Mesenchymal stem cell (in vitro differentiated cells and primary cell): ENCODE measurements around the gene LACC1.

ENCODE experiments used
- DNase-seq: peaks from one replicate; pipeline ENCODE4 v3.0.0-alpha.2; 2013
- H2AFZ ChIP-seq: one replicate; pipeline ENCODE4 v1.6.1; 2013; ENCODE audit warnings: low read depth, mild to moderate bottlenecking, control low read depth, inconsistent platforms, low read length, moderate library complexity
- H2AK5ac ChIP-seq: 2 replicates; pipeline ENCODE4 v1.6.1; 2013; ENCODE audit warnings: low read length, moderate library complexity, mild to moderate bottlenecking, inconsistent platforms; ENCODE audit not compliant: severe bottlenecking
- H2BK120ac ChIP-seq: one replicate; pipeline ENCODE4 v1.6.1; 2013; ENCODE audit warnings: low read depth, mild to moderate bottlenecking, inconsistent platforms, low read length, moderate library complexity
- H2BK12ac ChIP-seq, 2 experiments: one replicate each; pipeline ENCODE4 v1.6.1; 2013; ENCODE audit warnings: inconsistent platforms in 2 of 2, low read length in 2 of 2, mild to moderate bottlenecking in 2 of 2, moderate library complexity in 2 of 2, control low read depth in 1 of 2
- H2BK15ac ChIP-seq: one replicate; pipeline ENCODE4 v1.6.1; 2013; ENCODE audit warnings: mild to moderate bottlenecking, low read depth, inconsistent platforms; ENCODE audit not compliant: poor library complexity, severe bottlenecking
- H2BK5ac ChIP-seq: 2 replicates; pipeline ENCODE4 v1.6.1; 2013; ENCODE audit warnings: low read depth, mild to moderate bottlenecking, low read length, control low read depth, inconsistent platforms; ENCODE audit not compliant: poor library complexity, severe bottlenecking
- H3K14ac ChIP-seq, 2 experiments: one replicate each; pipeline ENCODE4 v1.6.1; 2013; ENCODE audit warnings: inconsistent platforms in 2 of 2, low read length in 2 of 2, control low read depth in 1 of 2, mild to moderate bottlenecking in 1 of 2, moderate library complexity in 1 of 2
- H3K18ac ChIP-seq, 2 experiments: one replicate each; pipeline ENCODE4 v1.6.1; 2013; ENCODE audit warnings: inconsistent platforms in 2 of 2, low read length in 2 of 2, control low read depth in 1 of 2, low read depth in 1 of 2, mild to moderate bottlenecking in 1 of 2
- H3K23ac ChIP-seq, 2 experiments: one replicate each; pipeline ENCODE4 v1.6.1; 2013; ENCODE audit warnings: inconsistent platforms in 2 of 2, low read length in 2 of 2, mild to moderate bottlenecking in 2 of 2, moderate library complexity in 2 of 2, control low read depth in 1 of 2
- H3K27ac ChIP-seq: 2 replicates; pipeline ENCODE4 v1.5.1; 2013; ENCODE audit warnings: mild to moderate bottlenecking, moderate library complexity, low read length, control low read depth, inconsistent platforms; ENCODE audit not compliant: poor library complexity, severe bottlenecking
- H3K27me3 ChIP-seq, 2 experiments: 2 replicates each; pipeline versions ENCODE4 v1.6.1 to v1.7.0; 2013; ENCODE audit warnings: low read length in 2 of 2, mild to moderate bottlenecking in 2 of 2, moderate library complexity in 2 of 2, control low read depth in 1 of 2, inconsistent platforms in 1 of 2; ENCODE audit not compliant: control insufficient read depth in 1 of 2, insufficient read depth in 1 of 2
- H3K36me3 ChIP-seq, 2 experiments: 2 replicates each; pipeline versions ENCODE4 v1.6.1 to v1.7.0; 2013; ENCODE audit warnings: low read length in 2 of 2, control low read depth in 1 of 2, inconsistent platforms in 1 of 2, low read depth in 1 of 2, mild to moderate bottlenecking in 1 of 2; ENCODE audit not compliant: insufficient read depth in 2 of 2, control insufficient read depth in 1 of 2
- H3K4ac ChIP-seq, 2 experiments: one replicate each; pipeline ENCODE4 v1.6.1; 2013; ENCODE audit warnings: inconsistent platforms in 2 of 2, low read length in 2 of 2, mild to moderate bottlenecking in 2 of 2, moderate library complexity in 2 of 2, control low read depth in 1 of 2, low read depth in 1 of 2
- H3K4me1 ChIP-seq: 2 replicates; pipeline ENCODE4 v1.6.1; 2013; ENCODE audit warnings: low read depth, low read length, control low read depth; ENCODE audit not compliant: control insufficient read depth, insufficient read depth
- H3K4me2 ChIP-seq: 2 replicates; pipeline ENCODE4 v1.6.1; 2013; ENCODE audit warnings: low read length, mild to moderate bottlenecking, inconsistent platforms; ENCODE audit not compliant: poor library complexity, severe bottlenecking
- H3K4me3 ChIP-seq, 2 experiments: 2 replicates each; pipeline versions ENCODE4 v1.5.1 to v1.7.0; 2013; ENCODE audit warnings: low read length in 2 of 2, mild to moderate bottlenecking in 2 of 2, control low read depth in 1 of 2, low read depth in 1 of 2; ENCODE audit not compliant: insufficient read depth in 1 of 2
- H3K79me1 ChIP-seq: replicated peaks from 2 replicates; pipeline ENCODE4 v1.6.1; 2013; ENCODE audit warnings: mild to moderate bottlenecking, control low read depth, low read length, inconsistent platforms; ENCODE audit not compliant: poor library complexity, severe bottlenecking
- H3K9ac ChIP-seq: 2 replicates; pipeline ENCODE4 v1.7.0; 2013; ENCODE audit warnings: mild to moderate bottlenecking, low read length, moderate library complexity
- H3K9me3 ChIP-seq: 2 replicates; pipeline ENCODE4 v1.7.0; 2013; ENCODE audit warnings: mild to moderate bottlenecking, low read length; ENCODE audit not compliant: control insufficient read depth
- H4K8ac ChIP-seq: one replicate; pipeline ENCODE4 v1.6.1; 2013; ENCODE audit warnings: inconsistent platforms, mild to moderate bottlenecking, low read length, moderate library complexity
- H4K91ac ChIP-seq: one replicate; pipeline ENCODE4 v1.6.1; 2013; ENCODE audit warnings: mild to moderate bottlenecking, low read length, inconsistent platforms
- WGBS: methylation state at CpG from one replicate; pipeline ENCODE4 v1.1.7; 2013; ENCODE audit warnings: mixed read lengths; 5-methylcytosine and 5-hydroxymethylcytosine counted together

Gene LACC1

GRCh38 chr13:43911278-43911677 lies 31.6 kb downstream of the LACC1 start:
- Histone ChIP-seq H3K27me3 (no peaks in the 10 kb centered on the region), H3K9ac (no peak overlapping the region), H2BK15ac (no peak overlapping the region), H2AK5ac (no peak overlapping the region), H3K4ac (no peak overlapping the region), H3K4me2 (no peak overlapping the region), H2BK5ac (no peak overlapping the region), H3K23ac (no peak overlapping the region), H2AFZ (no peak overlapping the region), H4K8ac (peak overlapping the region; percentile 69), H3K9me3 (no peaks in the 10 kb centered on the region), H2BK120ac (no peak overlapping the region), H3K36me3 (no peaks in the 10 kb centered on the region), H3K14ac (no peak overlapping the region), H3K79me1 (no peaks in the 10 kb centered on the region), H3K4me3 (no peak overlapping the region), H3K18ac (no peak overlapping the region), H2BK12ac (no peak overlapping the region), H3K27ac (no peak overlapping the region), H3K4me1 (peaks cover 5% of the 10 kb centered on the region), H4K91ac (no peak overlapping the region)
- 60% methylated on average over 2 of the region's 2 CpGs for WGBS
- DNase-seq, result no peak

GRCh38 chr13:43911871-43912270 lies 32.2 kb downstream of the LACC1 start:
- H3K4me3 ChIP-seq, result no peak overlapping the region
- no peak overlapping the region for H2BK15ac ChIP-seq
- H3K27ac ChIP-seq, result no peak overlapping the region
- H2AK5ac ChIP-seq, result no peak overlapping the region
- no peak overlapping the region for H4K91ac ChIP-seq
- peaks cover 5% of the 10 kb centered on the region for H3K4me1 ChIP-seq
- H3K4me2 ChIP-seq, result no peak overlapping the region
- WGBS, result 93% methylated on average over 3 of the region's 3 CpGs
- no peak overlapping the region for H3K4ac ChIP-seq
- H3K9me3 ChIP-seq, result no peaks in the 10 kb centered on the region
- no peak overlapping the region for H2BK120ac ChIP-seq
- DNase-seq, result no peak
- H4K8ac ChIP-seq, result no peak overlapping the region
- no peak overlapping the region for H2AFZ ChIP-seq
- H3K79me1 ChIP-seq, result no peaks in the 10 kb centered on the region
- H3K23ac ChIP-seq, result no peak overlapping the region
- no peaks in the 10 kb centered on the region for H3K36me3 ChIP-seq
- H2BK12ac ChIP-seq, result no peak overlapping the region
- no peak overlapping the region for H3K9ac ChIP-seq
- H3K14ac ChIP-seq, result no peak overlapping the region
- no peak overlapping the region for H3K18ac ChIP-seq
- H3K27me3 ChIP-seq, result no peaks in the 10 kb centered on the region
- no peak overlapping the region for H2BK5ac ChIP-seq

GRCh38 chr13:43915451-43915850 lies 35.7 kb downstream of the LACC1 start:
- Histone ChIP-seq H4K91ac (no peak overlapping the region), H3K4me3 (no peak overlapping the region), H3K9ac (no peak overlapping the region), H2BK12ac (no peak overlapping the region), H3K27ac (no peak overlapping the region), H3K4ac (no peak overlapping the region), H2AFZ (no peak overlapping the region), H3K9me3 (no peaks in the 10 kb centered on the region), H3K4me2 (no peak overlapping the region), H3K79me1 (no peaks in the 10 kb centered on the region), H3K27me3 (no peaks in the 10 kb centered on the region), H3K23ac (no peak overlapping the region), H4K8ac (no peak overlapping the region), H3K14ac (no peak overlapping the region), H2BK15ac (no peak overlapping the region), H2BK120ac (no peak overlapping the region), H3K36me3 (no peaks in the 10 kb centered on the region), H3K18ac (no peak overlapping the region), H2BK5ac (no peak overlapping the region), H2AK5ac (no peak overlapping the region), H3K4me1 (peaks cover 2% of the 10 kb centered on the region)
- WGBS, result 98% methylated on average over 6 of the region's 6 CpGs
- no peak for DNase-seq

- Histone ChIP-seq H3K9ac (no peak overlapping the region), H3K18ac (no peak overlapping the region), H3K79me1 (no peaks in the 10 kb centered on the region), H3K4ac (no peak overlapping the region), H2BK12ac (no peak overlapping the region), H3K36me3 (no peaks in the 10 kb centered on the region), H3K27me3 (no peaks in the 10 kb centered on the region), H2BK120ac (no peak overlapping the region), H3K4me2 (no peak overlapping the region), H2BK15ac (no peak overlapping the region), H3K4me1 (no peaks in the 10 kb centered on the region), H2AK5ac (no peak overlapping the region), H3K9me3 (no peaks in the 10 kb centered on the region), H2BK5ac (no peak overlapping the region), H3K27ac (no peak overlapping the region), H4K8ac (no peak overlapping the region), H3K4me3 (no peak overlapping the region), H3K14ac (no peak overlapping the region), H2AFZ (no peak overlapping the region), H4K91ac (no peak overlapping the region), H3K23ac (no peak overlapping the region)
- 90% methylated on average over 2 of the region's 2 CpGs for WGBS
- no peak for DNase-seq
These were observed 37.1 kb downstream of the LACC1 start for GRCh38 chr13:43916828-43917227.
